Measurements from ENCODE around the gene DIAPH2. TPM values are rescaled to one million over a fixed set of nuclear protein-coding genes. Genes with fewer than 3 reads are reported as not detected.

Gene DIAPH2
- total and polyA plus RNA-seq, 9 of the 15 experiments (the other 6 are each of a cell fraction or from before 2014, with no cell fraction given), result 0.01 to 0.18 (median 0.07) TPM; not detected in 1

- in situ Hi-C loops (cut with MboI), result no loop called here
- FAIRE-seq, result no peak
- 0% methylated on average over 5 of the region's 6 CpGs for WGBS (ENCODE audit: insufficient coverage, low coverage, missing lambda C conversion rate)
Measured at GRCh38 chrX:97628807-97629596, 944.4 kb downstream of the DIAPH2 start.

GRCh38 chrX:97629597-97629985, 944.9 kb downstream of the DIAPH2 start:
- Histone ChIP-seq H3K4me2 (ENCODE audit: insufficient read depth, low read length) (no peak overlapping the region), H2AFZ (ENCODE audit: low read depth, low read length) (no peak overlapping the region)
- TF ChIP-seq NFXL1 (CRISPR knock-in tag; IDR thresholded peaks at IDR 0.05), result no peak
- no peak for TF ChIP-seq TSHZ1 (CRISPR knock-in tag; IDR thresholded peaks at IDR 0.05)
- no peak for TF ChIP-seq TCFL5 (CRISPR knock-in tag; conservative IDR thresholded peaks at IDR 0.05)
- no peak for TF ChIP-seq CTBP1 (IDR thresholded peaks at IDR 0.05; ENCODE audit: borderline replicate concordance)

More at GRCh38 chrX:97628807-97629596, 944.4 kb downstream of the DIAPH2 start:
- H3K9ac ChIP-seq (ENCODE audit: insufficient read depth in 1 of 2, low read depth in 2 of 2, low read length in 2 of 2), result no peak overlapping the region
- ChIA-PET CTCF (ENCODE audit: low intra/inter-chr PET ratio) (no interaction called here), POLR2A (no interaction called here)
- no peak overlapping the region for H3K4me2 ChIP-seq (ENCODE audit: insufficient read depth, low read length)
- no peaks in the 10 kb centered on the region for H3K79me2 ChIP-seq (ENCODE audit: control insufficient read depth, insufficient read depth, low read length)
- no peaks in the 10 kb centered on the region for H3K4me1 ChIP-seq (replicated peaks in 1 of 2; ENCODE audit: control insufficient read depth in 2 of 2, insufficient read depth in 2 of 2, low read length in 2 of 2)
- no peaks in the 10 kb centered on the region for H3K36me3 ChIP-seq (ENCODE audit: control insufficient read depth, insufficient read depth, low read length)
- no peaks in the 10 kb centered on the region for H3K9me3 ChIP-seq (replicated peaks; ENCODE audit: control insufficient read depth, insufficient read depth, low read depth, low read length)
- intact Hi-C loops (cut with micrococcal nuclease), result no loop called here
- H3K9me1 ChIP-seq (ENCODE audit: control insufficient read depth, insufficient read depth, low read length), result no peaks in the 10 kb centered on the region
- H3K27me3 ChIP-seq (ENCODE audit: control insufficient read depth in 2 of 2, insufficient read depth in 2 of 2, low read length in 2 of 2), result no peaks in the 10 kb centered on the region
- H3K27ac ChIP-seq (ENCODE audit: extremely low read depth, low read depth, low read length), result no peak overlapping the region
- H2AFZ ChIP-seq (ENCODE audit: low read depth, low read length), result no peak overlapping the region
- no peak for TF ChIP-seq RBM39 (optimal IDR thresholded peaks at IDR 0.05; ENCODE audit: low read depth, low read length)
- no peak for DNase-seq (ENCODE audit: extremely low read depth in 1 of 4, low spot score in 3 of 4)
- no peak overlapping the region for H3K4me3 ChIP-seq
- H4K20me1 ChIP-seq (replicated peaks; ENCODE audit: control insufficient read depth, insufficient read depth, low read length), result no peaks in the 10 kb centered on the region
- no TSS peak for BruUV-seq (replicated peaks)
- ATAC-seq, result no peak

More at GRCh38 chrX:97629597-97629985, 944.9 kb downstream of the DIAPH2 start:
- Histone ChIP-seq H3K4me3 (no peak overlapping the region), H3K27me3 (ENCODE audit: control insufficient read depth in 2 of 2, insufficient read depth in 2 of 2, low read length in 2 of 2) (no peaks in the 10 kb centered on the region), H3K9me1 (ENCODE audit: control insufficient read depth, insufficient read depth, low read length) (no peaks in the 10 kb centered on the region), H4K20me1 (replicated peaks; ENCODE audit: control insufficient read depth, insufficient read depth, low read length) (no peaks in the 10 kb centered on the region), H3K9me3 (replicated peaks; ENCODE audit: control insufficient read depth, insufficient read depth, low read depth, low read length) (no peaks in the 10 kb centered on the region), H3K9ac (ENCODE audit: insufficient read depth in 1 of 2, low read depth in 2 of 2, low read length in 2 of 2) (no peak overlapping the region), H3K4me1 (replicated peaks in 1 of 2; ENCODE audit: control insufficient read depth in 2 of 2, insufficient read depth in 2 of 2, low read length in 2 of 2) (no peaks in the 10 kb centered on the region), H3K79me2 (ENCODE audit: control insufficient read depth, insufficient read depth, low read length) (no peaks in the 10 kb centered on the region), H3K36me3 (ENCODE audit: control insufficient read depth, insufficient read depth, low read length) (no peaks in the 10 kb centered on the region), H3K27ac (ENCODE audit: extremely low read depth, low read depth, low read length) (no peak overlapping the region)
- ATAC-seq (no peak), FAIRE-seq (no peak), DNase-seq (ENCODE audit: extremely low read depth in 1 of 4, low spot score in 3 of 4) (no peak)
- BruUV-seq (replicated peaks), result no TSS peak
- in situ Hi-C loops (cut with MboI) (no loop called here), intact Hi-C loops (cut with micrococcal nuclease) (no loop called here)
- ChIA-PET POLR2A (no interaction called here), CTCF (ENCODE audit: low intra/inter-chr PET ratio) (no interaction called here)
